ENCODE data around the gene SCRN2. TPM values are rescaled to one million over a fixed set of nuclear protein-coding genes. Genes with fewer than 3 reads are reported as not detected.

The SCRN2 gene
- total RNA-seq, 2 experiments from 2014 or later, result 20.6 to 21.0 TPM

DNA sequence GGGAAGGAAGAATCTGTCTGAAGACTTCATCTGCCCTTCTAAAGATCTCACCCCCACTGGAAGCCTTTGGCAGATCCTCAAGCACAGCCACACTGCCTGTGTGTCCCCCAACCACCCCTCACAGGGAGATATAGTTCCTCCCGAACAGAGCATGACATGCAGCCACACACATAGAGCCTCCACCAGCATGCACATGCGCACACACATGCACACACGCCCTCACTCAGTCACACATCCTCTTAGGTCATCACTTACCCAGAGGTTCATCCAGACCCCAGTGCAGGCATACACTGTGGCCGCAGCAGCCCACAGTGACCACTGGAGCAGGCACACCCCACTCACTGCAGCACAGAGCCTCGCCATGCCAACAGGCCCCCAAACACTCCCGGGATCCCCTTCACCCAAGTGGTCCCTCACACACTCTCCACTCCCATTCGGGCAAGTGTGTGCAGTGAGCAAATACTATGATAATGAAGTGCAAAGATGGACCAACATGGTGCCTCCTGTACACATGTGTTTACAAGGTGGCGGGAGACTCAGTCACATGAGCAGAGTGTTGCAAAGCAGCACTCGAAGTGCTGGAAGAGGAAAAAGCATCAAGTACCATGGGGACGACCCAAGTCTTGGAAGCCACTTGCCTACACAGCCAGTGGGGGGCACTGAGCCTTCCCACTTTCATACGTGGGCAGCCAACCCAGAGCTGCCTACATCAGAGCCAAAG lies 26.9 kb upstream of the SCRN2 start:
- Mint-ChIP-seq H3K4me1 (ENCODE audit: low read depth) (peaks cover 19% of the 10 kb centered on the region), H3K36me3 (no peaks in the 10 kb centered on the region), H3K27me3 (peaks cover 16% of the 10 kb centered on the region), H3K27ac (no peak overlapping the region), H3K4me3 (no peak overlapping the region), H3K9me3 (no peaks in the 10 kb centered on the region)
- no peak for DNase-seq
- intact Hi-C loops (cut with micrococcal nuclease), result no loop called here
- POLR2A ChIA-PET, result no interaction called here
- CTCF ChIA-PET, result no interaction called here

DNA sequence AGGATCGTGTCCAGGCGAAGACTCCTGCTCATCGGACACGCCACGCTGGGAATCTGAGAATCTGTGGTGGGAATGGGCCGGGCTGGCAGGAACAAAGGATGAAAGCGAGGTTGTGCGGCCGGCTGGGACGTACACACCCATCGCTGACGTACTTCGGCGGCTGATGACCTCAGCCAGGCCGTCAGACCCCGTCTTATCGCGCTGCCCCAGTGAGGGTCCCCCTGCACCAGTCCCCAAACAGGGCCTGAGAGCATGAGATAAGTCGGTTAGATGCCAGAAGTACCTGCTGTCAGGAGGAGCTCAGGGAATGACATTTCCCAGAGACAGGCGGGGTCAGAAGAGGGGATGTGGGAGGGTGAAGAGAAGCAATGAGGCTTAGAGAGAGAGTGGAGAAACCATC lies 25.9 kb upstream of the SCRN2 start:
- POLR2A ChIA-PET, result no interaction called here

DNA sequence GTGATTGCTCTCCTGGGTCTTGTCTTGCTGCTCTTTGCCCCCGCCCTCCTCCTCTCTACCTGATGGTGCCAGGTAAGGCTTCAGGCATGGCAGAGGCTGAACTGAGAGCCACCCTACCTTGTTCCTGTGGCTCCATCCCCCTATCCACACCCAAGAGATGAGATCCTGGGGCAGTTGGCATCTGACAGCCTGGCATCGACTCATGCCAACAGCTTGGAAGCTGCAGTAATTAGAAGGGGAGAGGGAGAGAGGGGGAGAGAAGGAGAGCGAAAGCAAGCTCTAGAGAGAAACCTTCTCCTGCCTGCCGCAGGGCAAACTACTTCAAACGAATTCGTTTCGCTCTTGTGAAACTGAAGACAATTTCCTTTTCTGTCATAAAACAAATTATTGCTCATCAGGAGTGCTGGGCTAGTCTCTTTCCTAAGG lies 23.7 kb upstream of the SCRN2 start:
- POLR2A ChIA-PET, result no interaction called here
- H3K4me3 Mint-ChIP-seq, result no peak overlapping the region
- DNase-seq, result peak; percentile 38
- H3K27me3 Mint-ChIP-seq, result peaks cover 3% of the 10 kb centered on the region
- H3K36me3 Mint-ChIP-seq, result no peaks in the 10 kb centered on the region
- CTCF ChIA-PET, result interaction anchor here (1.2 to 2.7 kb wide), 5 partner anchors 15 to 25 kb away, joined by 6 to 15 read pairs (median 8); partner anchors contain the start of gene SCRN2
- H3K4me1 Mint-ChIP-seq (ENCODE audit: low read depth), result peaks cover 25% of the 10 kb centered on the region
- intact Hi-C loops (cut with micrococcal nuclease), result no loop called here
- H3K9me3 Mint-ChIP-seq, result no peaks in the 10 kb centered on the region
- H3K27ac Mint-ChIP-seq, result no peak overlapping the region

More for the DNA sequence above, 25.9 kb upstream of the SCRN2 start:
- CTCF ChIA-PET, result no interaction called here
- intact Hi-C loops (cut with micrococcal nuclease), result no loop called here
- DNase-seq, result no peak
- H3K27me3 Mint-ChIP-seq, result peaks cover 10% of the 10 kb centered on the region
- peaks cover 25% of the 10 kb centered on the region for H3K4me1 Mint-ChIP-seq (ENCODE audit: low read depth)
- no peak overlapping the region for H3K4me3 Mint-ChIP-seq
- no peak overlapping the region for H3K27ac Mint-ChIP-seq
- no peaks in the 10 kb centered on the region for H3K9me3 Mint-ChIP-seq
- no peaks in the 10 kb centered on the region for H3K36me3 Mint-ChIP-seq

DNA sequence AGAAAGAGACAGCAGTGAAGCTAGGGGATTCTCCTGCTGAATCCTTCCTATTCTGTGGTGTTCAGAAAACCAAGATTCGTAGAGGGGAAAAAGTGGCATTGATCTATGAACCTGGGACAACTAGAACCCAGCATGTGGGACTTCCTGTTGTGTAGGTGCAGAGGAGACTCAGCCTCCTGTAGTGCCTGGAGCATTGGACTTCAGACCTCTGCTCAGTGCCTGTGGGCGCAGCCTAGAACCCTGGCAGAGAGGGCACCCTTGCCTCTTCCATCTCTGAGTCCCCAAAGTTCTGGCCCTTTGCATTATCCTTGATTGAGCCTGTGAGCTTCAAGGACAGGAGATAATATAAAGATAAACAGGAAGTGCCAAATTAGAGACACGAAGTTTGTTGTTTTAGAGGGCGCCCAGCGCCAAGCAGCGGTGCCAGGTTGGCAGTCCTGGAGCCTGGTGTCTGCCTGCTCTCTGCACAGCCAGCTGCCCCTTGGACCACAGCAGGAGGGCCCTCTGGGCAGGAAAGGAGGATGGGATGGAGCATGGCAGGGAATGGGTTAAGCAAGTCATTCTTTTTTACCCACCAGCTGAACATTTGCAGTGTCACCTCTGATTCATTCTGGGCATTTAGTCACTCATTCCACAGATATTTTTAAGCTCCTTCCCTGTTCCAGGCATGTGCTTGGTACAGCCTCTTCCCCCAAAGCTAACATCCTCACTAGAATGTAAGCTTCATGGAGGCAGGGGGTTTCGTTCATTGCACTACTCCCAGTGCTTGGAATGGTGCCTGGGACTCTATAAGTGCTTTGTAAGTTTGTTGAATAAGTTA lies 21.8 kb upstream of the SCRN2 start:
- H3K9me3 Mint-ChIP-seq, result no peaks in the 10 kb centered on the region
- no peak for DNase-seq
- intact Hi-C loops (cut with micrococcal nuclease), result no loop called here
- H3K27ac Mint-ChIP-seq, result no peak overlapping the region
- H3K27me3 Mint-ChIP-seq, result peaks cover 4% of the 10 kb centered on the region
- peaks cover 25% of the 10 kb centered on the region for H3K4me1 Mint-ChIP-seq (ENCODE audit: low read depth)
- ChIA-PET CTCF (interaction anchor here (0.9 to 1.4 kb wide), 4 partner anchors 16 to 26 kb away, joined by 3 to 5 read pairs (median 4); partner anchors contain the start of gene SCRN2), POLR2A (no interaction called here)
- H3K36me3 Mint-ChIP-seq, result no peaks in the 10 kb centered on the region
- H3K4me3 Mint-ChIP-seq, result no peak overlapping the region

DNA sequence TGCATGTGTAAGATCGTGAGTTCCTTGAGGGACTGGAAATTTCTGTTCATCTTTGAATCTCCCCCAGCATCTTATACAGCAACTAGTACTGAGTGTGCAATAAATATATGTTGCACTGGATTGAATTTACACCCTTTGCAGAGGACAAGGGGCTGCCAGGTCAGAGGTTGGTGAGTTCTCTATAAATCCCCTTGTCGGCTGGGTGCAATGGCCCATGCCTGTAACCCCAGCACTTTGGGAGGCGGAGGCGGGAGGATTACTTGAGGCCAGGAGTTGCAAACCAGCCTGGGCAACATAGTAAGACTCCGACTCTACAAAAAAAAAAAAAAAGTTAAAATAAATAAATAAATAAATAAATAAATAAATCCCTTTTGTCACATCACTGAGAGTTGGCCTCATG lies 19.3 kb upstream of the SCRN2 start:
- intact Hi-C loops (cut with micrococcal nuclease), result no loop called here
- Mint-ChIP-seq H3K4me3 (no peak overlapping the region), H3K36me3 (no peaks in the 10 kb centered on the region), H3K9me3 (no peaks in the 10 kb centered on the region), H3K27ac (no peak overlapping the region), H3K27me3 (peaks cover 4% of the 10 kb centered on the region), H3K4me1 (ENCODE audit: low read depth) (peaks cover 23% of the 10 kb centered on the region)
- POLR2A ChIA-PET, result no interaction called here
- CTCF ChIA-PET, result interaction anchor here (0.6 to 1.2 kb wide), 5 partner anchors 14 to 108 kb away, joined by 3 to 5 read pairs (median 3); partner anchors contain the start of gene SCRN2
- DNase-seq, result no peak

DNA sequence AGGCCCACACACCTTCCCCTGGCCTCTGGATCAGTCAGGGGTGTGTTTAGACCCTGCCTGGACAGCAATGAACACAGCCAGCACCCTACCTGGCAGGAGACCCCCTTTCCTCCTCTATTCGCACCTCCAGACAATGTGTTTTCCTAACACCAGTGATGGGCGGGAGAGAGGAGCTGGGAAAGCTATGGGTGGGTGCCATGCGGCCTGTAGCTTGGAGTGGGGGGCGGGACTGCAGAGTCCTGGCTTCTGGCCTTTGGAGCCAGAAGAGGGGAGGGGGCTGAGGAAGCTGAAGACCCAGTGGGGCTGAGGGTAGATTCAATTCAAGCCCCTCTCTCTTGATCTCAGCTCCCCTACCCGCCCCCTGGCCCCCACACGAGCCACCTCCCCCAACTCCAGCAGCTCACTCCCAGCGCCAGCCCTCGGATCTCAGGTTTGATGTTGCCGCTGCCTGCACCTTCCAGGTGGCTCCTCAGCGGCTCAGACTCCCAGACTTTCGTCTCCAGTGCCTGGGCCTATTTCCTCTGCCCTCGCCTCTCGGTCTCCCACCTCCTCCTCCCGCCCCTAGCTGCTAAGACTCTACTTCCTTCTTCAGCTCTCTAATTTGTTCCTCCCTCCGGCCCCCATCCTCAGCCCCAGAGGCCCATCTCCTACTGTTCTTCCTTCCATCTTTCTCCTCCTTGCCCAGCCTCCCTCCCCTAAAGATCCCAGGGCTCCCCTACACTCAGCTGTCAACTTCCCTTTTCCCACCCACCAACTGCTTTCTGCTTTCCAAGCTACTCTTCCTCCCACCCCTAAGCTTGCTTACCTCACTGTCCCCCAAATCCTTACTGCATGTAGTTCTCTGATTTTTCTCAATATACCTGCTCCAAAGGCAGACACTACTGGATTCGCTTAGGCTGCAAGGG lies 16.7 kb upstream of the SCRN2 start:
- H3K9me3 Mint-ChIP-seq, result no peaks in the 10 kb centered on the region
- intact Hi-C loops (cut with micrococcal nuclease), result no loop called here
- no peak overlapping the region for H3K27ac Mint-ChIP-seq
- CTCF ChIA-PET, result interaction anchor here (0.6 to 10.0 kb wide), 2 partner anchors 14 to 32 kb away, joined by 3 to 99 read pairs; partner anchors contain the start of gene SCRN2
- DNase-seq, result no peak
- no peak overlapping the region for H3K4me3 Mint-ChIP-seq
- H3K4me1 Mint-ChIP-seq (ENCODE audit: low read depth), result peaks cover 4% of the 10 kb centered on the region
- POLR2A ChIA-PET, result no interaction called here
- H3K27me3 Mint-ChIP-seq, result peaks cover 25% of the 10 kb centered on the region
- H3K36me3 Mint-ChIP-seq, result no peaks in the 10 kb centered on the region

DNA sequence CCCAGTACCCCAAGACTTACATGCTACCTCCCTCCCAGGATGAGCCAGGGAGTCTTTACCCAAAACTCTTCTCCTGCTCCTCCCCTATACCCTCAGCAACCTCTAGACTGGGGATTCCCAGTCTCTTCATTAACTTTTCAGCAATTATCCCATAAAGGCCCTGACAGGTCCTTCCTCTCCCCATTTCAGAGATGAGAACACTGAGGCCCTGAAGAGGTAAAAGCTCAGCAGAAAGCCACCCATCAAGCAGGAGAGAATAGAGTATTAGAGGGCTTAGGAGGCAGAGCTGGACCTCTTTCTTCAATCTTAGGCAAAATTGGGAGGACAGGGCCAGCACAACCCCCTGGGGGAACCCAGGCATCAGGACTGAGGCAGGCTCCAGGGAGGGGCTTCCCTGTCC lies 15.8 kb upstream of the SCRN2 start:
- H3K9me3 Mint-ChIP-seq, result no peaks in the 10 kb centered on the region
- H3K4me3 Mint-ChIP-seq, result no peak overlapping the region
- ChIA-PET CTCF (interaction anchor here (0.8 to 10.0 kb wide), 2 partner anchors 13 to 33 kb away, joined by 3 to 99 read pairs; partner anchors contain the start of gene SCRN2), POLR2A (no interaction called here)
- peaks cover 8% of the 10 kb centered on the region for H3K4me1 Mint-ChIP-seq (ENCODE audit: low read depth)
- DNase-seq, result no peak
- no peak overlapping the region for H3K27ac Mint-ChIP-seq
- peaks cover 35% of the 10 kb centered on the region for H3K27me3 Mint-ChIP-seq
- intact Hi-C loops (cut with micrococcal nuclease), result no loop called here
- no peaks in the 10 kb centered on the region for H3K36me3 Mint-ChIP-seq

DNA sequence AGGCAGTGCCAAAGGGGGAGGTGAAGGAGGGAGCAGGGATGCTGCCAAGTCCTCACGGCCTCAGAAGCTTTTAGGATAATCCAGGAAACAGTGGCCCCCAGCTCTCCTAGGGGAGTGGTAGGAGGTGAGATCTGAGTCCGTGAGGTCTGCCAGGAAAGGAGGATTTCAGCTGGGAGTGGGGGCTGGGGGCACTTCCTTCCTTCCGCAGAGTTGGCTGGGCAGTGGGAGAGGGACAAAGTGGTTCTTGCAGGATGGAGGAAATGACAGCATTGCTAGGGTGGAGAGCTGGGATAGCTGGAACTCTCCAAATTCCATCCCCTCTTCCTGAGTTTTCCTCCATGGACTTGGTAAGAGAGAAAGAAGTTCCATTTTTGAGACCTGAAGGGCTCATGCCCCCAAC lies 14.7 kb upstream of the SCRN2 start:
- POLR2A ChIA-PET, result no interaction called here
- peaks cover 37% of the 10 kb centered on the region for H3K27me3 Mint-ChIP-seq
- no peak for DNase-seq

DNA sequence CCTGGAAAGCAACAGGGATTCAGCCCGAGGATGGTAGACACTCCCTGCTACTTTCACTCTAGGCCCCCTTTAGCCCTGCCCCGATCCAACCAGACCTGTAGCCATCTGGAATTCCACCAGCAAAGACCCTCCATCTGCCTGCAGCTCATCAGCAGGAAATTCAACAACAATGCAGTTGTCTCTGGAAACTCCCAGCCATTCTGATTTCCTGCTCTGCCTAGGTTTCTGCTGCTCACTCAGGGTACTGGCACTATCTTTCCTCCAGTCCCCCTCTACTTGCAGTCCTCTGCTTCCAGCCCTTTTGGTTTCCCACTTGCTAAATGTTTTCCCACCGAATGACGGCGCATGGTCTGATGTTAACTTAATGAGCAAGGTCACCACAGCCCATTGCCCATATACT lies 12.5 kb upstream of the SCRN2 start:
- no peaks in the 10 kb centered on the region for H3K36me3 Mint-ChIP-seq

More for the DNA sequence above, 14.7 kb upstream of the SCRN2 start:
- intact Hi-C loops (cut with micrococcal nuclease), result no loop called here
- Mint-ChIP-seq H3K27ac (no peak overlapping the region), H3K36me3 (no peaks in the 10 kb centered on the region), H3K4me1 (ENCODE audit: low read depth) (peaks cover 10% of the 10 kb centered on the region), H3K4me3 (no peak overlapping the region), H3K9me3 (no peaks in the 10 kb centered on the region)
- CTCF ChIA-PET, result interaction anchor here (0.6 to 10.0 kb wide), 3 partner anchors 12 to 34 kb away, joined by 3 to 99 read pairs (median 5); partner anchors contain the start of gene SCRN2

DNA sequence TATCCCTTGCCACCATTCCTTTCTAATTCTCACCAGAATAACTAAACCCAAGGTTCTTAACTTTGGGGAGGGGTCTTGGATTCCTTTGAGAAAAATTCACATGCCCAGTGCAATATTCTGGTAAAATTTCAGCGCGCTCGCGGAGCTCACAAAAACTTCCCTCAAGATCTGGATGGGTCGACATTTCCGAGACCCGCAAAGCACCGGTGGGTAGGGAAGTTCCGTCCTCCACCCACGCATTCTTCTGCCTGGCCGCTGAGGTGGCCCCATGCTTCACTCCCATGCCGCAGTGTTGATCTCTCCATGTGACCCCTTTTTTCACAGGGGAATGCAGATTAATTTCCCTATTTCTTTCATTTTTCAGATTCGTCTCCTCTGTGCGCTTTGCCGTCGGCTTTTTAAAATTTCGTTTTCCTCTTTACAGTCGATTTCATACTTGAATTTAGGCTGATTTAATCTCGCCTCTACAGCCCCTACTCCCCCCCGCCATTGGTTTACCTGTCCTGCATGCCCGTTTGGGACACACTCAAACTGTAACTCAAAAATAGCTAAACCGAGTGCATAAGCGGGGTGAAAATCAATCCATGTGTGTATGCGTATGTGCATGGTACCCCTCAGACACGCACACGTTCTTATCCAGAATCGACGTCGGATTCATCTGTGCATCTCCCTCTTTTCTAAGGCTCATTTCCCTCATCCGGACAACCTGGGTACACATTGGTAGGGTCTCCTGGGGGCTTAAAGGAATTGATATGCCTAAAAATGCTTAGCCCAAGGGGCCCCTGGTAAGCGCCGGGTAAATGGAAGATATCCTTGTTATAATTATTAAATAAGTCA lies 11.3 kb upstream of the SCRN2 start:
- Mint-ChIP-seq H3K36me3 (no peaks in the 10 kb centered on the region), H3K4me3 (no peak overlapping the region), H3K27me3 (peaks cover 59% of the 10 kb centered on the region), H3K9me3 (no peaks in the 10 kb centered on the region), H3K27ac (peak overlapping the region; percentile 16), H3K4me1 (ENCODE audit: low read depth) (peaks cover 17% of the 10 kb centered on the region)
- DNase-seq, result no peak
- intact Hi-C loops (cut with micrococcal nuclease), result no loop called here
- POLR2A ChIA-PET, result no interaction called here
- CTCF ChIA-PET, result interaction anchor here (1.1 to 18.4 kb wide), 3 partner anchors 8 to 38 kb away, joined by 4 to 672 read pairs (median 99); partner anchors contain the start of genes SCRN2 and SP2

More for the DNA sequence above, 12.5 kb upstream of the SCRN2 start:
- intact Hi-C loops (cut with micrococcal nuclease), result no loop called here
- POLR2A ChIA-PET, result no interaction called here
- Mint-ChIP-seq H3K27ac (no peak overlapping the region), H3K9me3 (no peaks in the 10 kb centered on the region), H3K4me1 (ENCODE audit: low read depth) (peaks cover 16% of the 10 kb centered on the region), H3K27me3 (peaks cover 53% of the 10 kb centered on the region), H3K4me3 (no peak overlapping the region)
- CTCF ChIA-PET, result interaction anchor here (1.1 to 10.0 kb wide), 2 partner anchors 9 to 37 kb away, joined by 4 to 99 read pairs; partner anchors contain the start of gene SCRN2
- no peak for DNase-seq

DNA sequence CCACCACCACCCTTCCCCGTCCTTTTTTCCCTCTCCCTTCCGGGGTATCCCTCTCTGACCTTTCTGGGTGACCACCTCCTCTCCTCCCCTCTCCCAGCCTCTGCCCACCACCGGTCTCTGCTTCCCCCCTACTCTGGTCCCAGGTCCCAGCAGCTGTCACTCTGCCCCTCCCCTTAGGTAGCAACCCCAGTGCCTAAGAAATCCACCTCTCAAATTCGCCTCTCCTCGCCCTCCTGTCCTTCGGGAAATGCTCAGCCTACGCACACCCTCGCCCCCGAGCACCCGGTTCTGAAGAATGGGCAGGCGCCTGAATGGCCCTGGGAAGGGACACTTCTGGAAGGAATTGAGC lies 10.7 kb upstream of the SCRN2 start:
- H3K27ac Mint-ChIP-seq, result no peak overlapping the region
- CTCF ChIA-PET, result interaction anchor here (10.0 to 18.4 kb wide), 2 partner anchors 8 to 37 kb away, joined by 99 to 672 read pairs; partner anchors contain the start of genes SCRN2 and SP2
- no peak overlapping the region for H3K4me3 Mint-ChIP-seq
- peaks cover 64% of the 10 kb centered on the region for H3K27me3 Mint-ChIP-seq
- H3K9me3 Mint-ChIP-seq, result no peaks in the 10 kb centered on the region
- peaks cover 23% of the 10 kb centered on the region for H3K4me1 Mint-ChIP-seq (ENCODE audit: low read depth)
- intact Hi-C loops (cut with micrococcal nuclease), result no loop called here
- DNase-seq, result no peak
- no peaks in the 10 kb centered on the region for H3K36me3 Mint-ChIP-seq
- POLR2A ChIA-PET, result no interaction called here

Data from activated CD4-positive, alpha-beta memory T cell treated with anti-CD3 and anti-CD28 coated beads for 36 hours (primary cell).